NB4 (cell line): ENCODE results near the gene SMYD3.

Source experiments
- DNase-seq: peaks from one replicate; pipeline ENCODE4 v3.0.0; 2010; ENCODE audit warnings: low read depth
- H3K4me3 ChIP-seq: one replicate; pipeline ENCODE4 v1.5.1; 2011; ENCODE audit warnings: mild to moderate bottlenecking, low read depth, low read length, moderate library complexity
- CTCF ChIP-seq: IDR thresholded peaks from one replicate; pipeline ENCODE4 v1.5.1; 2012; ENCODE audit warnings: low read depth, low read length
- MYC ChIP-seq: IDR thresholded peaks from 2 replicates; pipeline ENCODE4 v1.6.1; 2011; ENCODE audit warnings: low read depth, low read length
- POLR2A ChIP-seq: IDR thresholded peaks from 2 replicates; pipeline ENCODE4 v1.6.1; 2011; ENCODE audit warnings: mild to moderate bottlenecking; ENCODE audit not compliant: insufficient read length; ENCODE audit errors: extremely low read depth
- TF ChIP-seq, protein P1 (sequence below): IDR thresholded peaks from 2 replicates; pipeline ENCODE4 v1.6.1; 2011; ENCODE audit warnings: low read depth, low read length

Gene SMYD3

GRCh38 chr1:245893025-245893424 lies 614.1 kb downstream of the SMYD3 start:
- H3K4me3 ChIP-seq = no peak overlapping the region
- DNase-seq = no peak
- TF ChIP-seq MYC = no peak
- no peak for TF ChIP-seq CTCF
- TF ChIP-seq, protein P1, sequence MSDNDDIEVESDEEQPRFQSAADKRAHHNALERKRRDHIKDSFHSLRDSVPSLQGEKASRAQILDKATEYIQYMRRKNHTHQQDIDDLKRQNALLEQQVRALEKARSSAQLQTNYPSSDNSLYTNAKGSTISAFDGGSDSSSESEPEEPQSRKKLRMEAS = no peak
- no peak for TF ChIP-seq POLR2A

- peak; percentile 56 for DNase-seq
- H3K4me3 ChIP-seq = no peak overlapping the region
- peak; percentile 51 for TF ChIP-seq CTCF
- TF ChIP-seq, protein P1 = no peak
These were observed 618.3 kb downstream of the SMYD3 start for GRCh38 chr1:245888809-245889208.

- TF ChIP-seq CTCF (no peak), MYC (no peak), POLR2A (no peak)
- TF ChIP-seq, protein P1 = no peak
- DNase-seq = no peak
- H3K4me3 ChIP-seq = no peak overlapping the region
These were observed 619.2 kb downstream of the SMYD3 start for GRCh38 chr1:245887829-245888228.

GRCh38 chr1:245881767-245882391 lies 625.2 kb downstream of the SMYD3 start:
- TF ChIP-seq MYC (no peak), POLR2A (no peak), CTCF (no peak)
- TF ChIP-seq, protein P1 = no peak
- DNase-seq = peak; percentile 22
- no peak overlapping the region for H3K4me3 ChIP-seq

- TF ChIP-seq CTCF = no peak
- TF ChIP-seq POLR2A = no peak
- TF ChIP-seq MYC = no peak
- TF ChIP-seq, protein P1 = no peak
- no peak for DNase-seq
- no peak overlapping the region for H3K4me3 ChIP-seq
These were observed 626.2 kb downstream of the SMYD3 start for GRCh38 chr1:245880754-245881403.
